H1 (cell line): ENCODE results near the gene GSTO1. TPM values are rescaled to one million over a fixed set of nuclear protein-coding genes. Genes with fewer than 3 reads are reported as not detected.

Experiments used
- CTCF ChIA-PET: fragments of 300-600 bp; sonication (Branson Sonifier 250); formaldehyde crosslinking; loops from one replicate; lab custom pipeline; 2021; ENCODE audit not compliant: partially characterized antibody; lab: Charles Lee
- POLR2A ChIA-PET: fragments of 300-600 bp; sonication (Branson Sonifier 250); formaldehyde crosslinking; loops from one replicate; lab custom pipeline; 2021; ENCODE audit warnings: inconsistent platforms; ENCODE audit not compliant: partially characterized antibody; lab: Charles Lee
- DNase-seq, 2 experiments: peaks; one replicate each; pipeline versions ENCODE4 v3.0.0 to v3.0.0-alpha.2; 2010 to 2022; ENCODE audit warnings: low spot score in 2 of 2, low read depth in 1 of 2, mixed read lengths in 1 of 2
- FAIRE-seq: peaks from 2 replicates; lab custom pipeline; 2011; peaks lifted over from hg19 to GRCh38; lab: Jason Lieb, UNC
- H2AFZ ChIP-seq: 2 replicates; pipeline ENCODE4 v1.8.1; 2012; ENCODE audit warnings: low read length, inconsistent platforms
- H2AK5ac ChIP-seq: 2 replicates; pipeline ENCODE4 v1.6.1; 2013; ENCODE audit warnings: low read depth, low read length
- H2BK120ac ChIP-seq: replicated peaks from 2 replicates; pipeline ENCODE3; 2013; ENCODE audit warnings: low read depth, low read length, inconsistent platforms
- H2BK12ac ChIP-seq: 2 replicates; pipeline ENCODE4 v1.6.1; 2013; ENCODE audit warnings: low read depth, low read length
- H2BK15ac ChIP-seq: 2 replicates; pipeline ENCODE4 v1.6.1; 2013; ENCODE audit warnings: low read length
- H2BK20ac ChIP-seq: 2 replicates; pipeline ENCODE4 v1.6.1; 2013; ENCODE audit warnings: low read length
- H2BK5ac ChIP-seq: 2 replicates; pipeline ENCODE4 v1.6.1; 2013; ENCODE audit warnings: low read depth, low read length
- H3K14ac ChIP-seq: 2 replicates; pipeline ENCODE4 v1.6.1; 2013; ENCODE audit warnings: inconsistent platforms; ENCODE audit not compliant: insufficient read length
- H3K18ac ChIP-seq: 2 replicates; pipeline ENCODE4 v1.6.1; 2013; ENCODE audit warnings: low read length; ENCODE audit errors: extremely low read depth
- H3K23ac ChIP-seq: 2 replicates; pipeline ENCODE4 v1.6.1; 2013; ENCODE audit warnings: inconsistent platforms; ENCODE audit not compliant: insufficient read length
- H3K23me2 ChIP-seq: 2 replicates; pipeline ENCODE4 v1.6.1; 2013; ENCODE audit warnings: low read depth, low read length
- H3K27ac ChIP-seq: 2 replicates; pipeline ENCODE4 v1.6.1; 2011; ENCODE audit warnings: low read depth, low read length, inconsistent platforms
- H3K27me3 ChIP-seq, 4 experiments: replicated peaks in 1 of 4; 1 replicate in 1 of 4; 2 replicates in 3 of 4; pipeline versions ENCODE4 v1.6.1 to v1.8.1; 2011 to 2013; ENCODE audit warnings: low read length in 3 of 4, mild to moderate bottlenecking in 3 of 4, inconsistent platforms in 2 of 4, mixed read lengths in 2 of 4, moderate library complexity in 1 of 4; ENCODE audit not compliant: control insufficient read depth in 3 of 4, insufficient read depth in 3 of 4; ENCODE audit errors: extremely low read depth in 1 of 4
- H3K36me3 ChIP-seq, 4 experiments: 2 replicates each; pipeline versions ENCODE4 v1.6.1 to v1.8.1; 2011 to 2013; ENCODE audit warnings: mild to moderate bottlenecking in 4 of 4, low read length in 3 of 4, moderate library complexity in 2 of 4, control low read depth in 1 of 4, inconsistent platforms in 1 of 4; ENCODE audit not compliant: insufficient read depth in 4 of 4, control insufficient read depth in 2 of 4
- H3K4ac ChIP-seq: replicated peaks from 2 replicates; pipeline ENCODE3; 2013; ENCODE audit warnings: low read length, low read depth, mixed read lengths, inconsistent platforms; ENCODE audit not compliant: insufficient read length
- H3K4me1 ChIP-seq, 4 experiments: replicated peaks in 1 of 4; 1 replicate in 1 of 4; 2 replicates in 3 of 4; pipeline versions ENCODE4 v1.6.1 to v1.8.1; 2011 to 2013; ENCODE audit warnings: low read length in 3 of 4, inconsistent platforms in 2 of 4, mixed read lengths in 1 of 4; ENCODE audit not compliant: insufficient read depth in 4 of 4, control insufficient read depth in 3 of 4
- H3K4me2 ChIP-seq, 2 experiments: 2 replicates each; pipeline versions ENCODE4 v1.6.1 to v1.8.1; 2011 to 2013; ENCODE audit warnings: low read depth in 2 of 2, low read length in 2 of 2, control low read depth in 1 of 2, inconsistent platforms in 1 of 2, mild to moderate bottlenecking in 1 of 2; ENCODE audit not compliant: insufficient read depth in 1 of 2
- H3K4me3 ChIP-seq, 4 experiments: fragments of 200-600, 300-600 bp in 1 of 4; sonication (generic), shearing (Covaris generic), sonication (Bioruptor Twin) in 1 of 4; 2 replicates each; pipeline versions ENCODE4 v1.5.1 to v1.8.1; 2011 to 2016; ENCODE audit warnings: low read length in 4 of 4, low read depth in 3 of 4, control low read depth in 2 of 4, inconsistent platforms in 2 of 4, mild to moderate bottlenecking in 2 of 4, mixed read lengths in 1 of 4, moderate library complexity in 1 of 4; ENCODE audit not compliant: insufficient read depth in 2 of 4; ENCODE audit errors: extremely low read depth in 1 of 4
- H3K56ac ChIP-seq: replicated peaks from 2 replicates; pipeline ENCODE3; 2013; ENCODE audit warnings: low read depth, mild to moderate bottlenecking, mixed read lengths, low read length, inconsistent platforms; ENCODE audit not compliant: insufficient read length
- H3K79me1 ChIP-seq: 2 replicates; pipeline ENCODE4 v1.6.1; 2013; ENCODE audit warnings: low read depth, low read length, control low read depth
- H3K79me2 ChIP-seq, 2 experiments: 2 replicates each; pipeline versions ENCODE4 v1.6.1 to v1.8.1; 2012 to 2013; ENCODE audit warnings: low read length in 2 of 2, mild to moderate bottlenecking in 2 of 2, inconsistent platforms in 1 of 2; ENCODE audit not compliant: insufficient read depth in 2 of 2, control insufficient read depth in 1 of 2
- H3K9ac ChIP-seq, 4 experiments: replicated peaks in 1 of 4; 1 replicate in 1 of 4; 2 replicates in 3 of 4; pipeline versions ENCODE4 v1.6.1 to v1.8.1; 2011 to 2013; ENCODE audit warnings: low read depth in 3 of 4, low read length in 3 of 4, control low read depth in 2 of 4, mild to moderate bottlenecking in 2 of 4, moderate library complexity in 2 of 4, inconsistent platforms in 1 of 4; ENCODE audit errors: extremely low read depth in 1 of 4
- H3K9me3 ChIP-seq, 2 experiments: 2 replicates each; pipeline versions ENCODE4 v1.6.1 to v1.8.1; 2012 to 2013; ENCODE audit warnings: mild to moderate bottlenecking in 2 of 2, moderate library complexity in 2 of 2, control low read depth in 1 of 2, inconsistent platforms in 1 of 2, low read depth in 1 of 2, low read length in 1 of 2, mixed read lengths in 1 of 2; ENCODE audit not compliant: insufficient read depth in 2 of 2
- H4K20me1 ChIP-seq, 2 experiments: replicated peaks in 1 of 2; 2 replicates each; pipeline versions ENCODE3 to v1.8.1; 2011 to 2013; ENCODE audit warnings: inconsistent platforms in 2 of 2, low read length in 2 of 2, mild to moderate bottlenecking in 1 of 2; ENCODE audit not compliant: insufficient read depth in 2 of 2, control insufficient read depth in 1 of 2
- H4K5ac ChIP-seq: 2 replicates; pipeline ENCODE4 v1.6.1; 2013; ENCODE audit warnings: low read length, low read depth, mixed read lengths, inconsistent platforms; ENCODE audit not compliant: insufficient read length
- H4K8ac ChIP-seq: 2 replicates; pipeline ENCODE4 v1.8.0; 2013; ENCODE audit warnings: mild to moderate bottlenecking, moderate library complexity, low read length, inconsistent platforms; ENCODE audit not compliant: insufficient read depth; ENCODE audit errors: extremely low read depth
- H4K91ac ChIP-seq: replicated peaks from 2 replicates; pipeline ENCODE3; 2013; ENCODE audit warnings: low read length, mixed read lengths, inconsistent platforms; ENCODE audit not compliant: insufficient read length
- EZH2 ChIP-seq: fragments of 200-600 bp; sonication (generic); IDR thresholded peaks from 2 replicates; pipeline ENCODE4 v1.7.1; 2012; ENCODE audit warnings: low read depth, mild to moderate bottlenecking, moderate library complexity, low read length, inconsistent platforms; ENCODE audit not compliant: severe bottlenecking
- JUN ChIP-seq: IDR thresholded peaks from 2 replicates; pipeline ENCODE4 v1.6.1; 2011; ENCODE audit warnings: low read depth, mild to moderate bottlenecking, improper control_type of control experiment, low read length
- MAFK ChIP-seq: IDR thresholded peaks from 2 replicates; pipeline ENCODE4 v1.6.1; 2012; ENCODE audit warnings: low read depth, mild to moderate bottlenecking, improper control_type of control experiment, low read length
- NANOG ChIP-seq: IDR thresholded peaks from 2 replicates; pipeline ENCODE4 v1.6.1; 2011; ENCODE audit warnings: low read length, low read depth, mild to moderate bottlenecking, inconsistent platforms; ENCODE audit not compliant: insufficient read depth, poor library complexity, severe bottlenecking
- PHF8 ChIP-seq: fragments of 200-600 bp; sonication (generic); conservative IDR thresholded peaks from 2 replicates; pipeline ENCODE4 v1.7.1; 2012; ENCODE audit warnings: low read depth, mild to moderate bottlenecking, inconsistent platforms, low read length, moderate library complexity
- POLR2A ChIP-seq, 2 experiments: IDR thresholded peaks; 1 replicate in 1 of 2; 2 replicates in 1 of 2; pipeline ENCODE4 v1.6.1; 2011; ENCODE audit warnings: low read depth in 2 of 2, low read length in 2 of 2, mild to moderate bottlenecking in 2 of 2; ENCODE audit errors: control extremely low read depth in 1 of 2
- SIRT6 ChIP-seq: IDR thresholded peaks from one replicate; pipeline ENCODE4 v1.7.1; 2012; ENCODE audit warnings: low read length, inconsistent platforms
- SP1 ChIP-seq: IDR thresholded peaks from 2 replicates; pipeline ENCODE4 v1.6.1; 2011; ENCODE audit warnings: low read depth, low read length
- WGBS, 2 experiments: shearing (Covaris generic) in 1 of 2; methylation state at CpG; one replicate each; pipeline versions ENCODE4 v1.1.6 to v1.1.7; 2013 to 2015; ENCODE audit warnings: low lambda C conversion rate in 2 of 2, mixed read lengths in 2 of 2, inconsistent platforms in 1 of 2, low coverage in 1 of 2, missing lambda C conversion rate in 1 of 2; ENCODE audit not compliant: insufficient replicate concordance in 2 of 2, insufficient coverage in 1 of 2, insufficient read length in 1 of 2; ENCODE audit errors: extremely low coverage in 1 of 2, missing lambda C conversion rate in 1 of 2; 5-methylcytosine and 5-hydroxymethylcytosine counted together
- polyA plus RNA-seq, 7 experiments: library from polyadenylated mRNA; depleted of rRNA in 3 of 7; stranded (reverse) in 5 of 7; unstranded in 2 of 7; fragments of >200 nt in 5 of 7; fragments of 200-250 nt in 2 of 7; gene quantifications; 1 replicate in 5 of 7; 2 replicates in 1 of 7; 4 replicates in 1 of 7; pipeline versions ENCODE4 v1.2.1 to v1.2.3, GENCODE V29; 2011 to 2013; ENCODE audit warnings: missing spikeins in 2 of 7, mixed read lengths in 2 of 7
- total RNA-seq: library from RNA; stranded (reverse); fragmentation: NEBNext Ultra II Directional; extraction: Animal tissue kit (Norgen Biotek cat#: 25700); gene quantifications from 2 replicates; pipeline ENCODE4 v1.2.1, GENCODE V29; 2021
- TF ChIP-seq, protein P1 (sequence below): IDR thresholded peaks from 2 replicates; pipeline ENCODE4 v1.6.1; 2011; ENCODE audit warnings: low read depth, mild to moderate bottlenecking, low read length; ENCODE audit not compliant: insufficient read depth

GSTO1 gene
- total and polyA plus RNA-seq, 2 of the 8 experiments (the other 6 are each of a cell fraction or from before 2014, with no cell fraction given) = 22.4 to 32.5 TPM

DNA sequence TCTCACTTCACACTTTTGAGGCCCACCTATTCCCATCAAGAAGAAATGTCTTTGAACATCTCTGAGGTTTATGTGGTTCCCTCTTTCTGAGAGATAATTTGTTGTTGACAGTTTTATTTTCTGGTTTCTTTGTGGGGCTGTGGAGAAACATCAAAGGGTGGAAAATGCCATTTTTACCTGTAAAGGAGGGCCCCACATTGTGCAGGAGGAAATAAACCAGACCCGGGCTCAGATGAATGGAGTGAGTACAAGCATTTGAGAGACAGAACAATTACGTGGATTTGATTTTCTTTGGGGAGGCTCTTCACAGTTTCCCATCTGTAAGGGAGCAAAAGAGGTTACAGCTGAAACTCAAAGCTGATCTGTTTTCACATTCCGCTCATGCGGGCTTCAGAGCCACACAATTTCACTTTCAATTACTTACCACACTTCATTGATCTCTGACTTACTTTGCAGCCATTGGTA, 53.8 kb downstream of the GSTO1 start:
- Histone ChIP-seq H2BK20ac (no peak overlapping the region), H3K56ac (no peak overlapping the region), H3K14ac (no peak overlapping the region), H3K18ac (no peak overlapping the region), H3K4ac (no peak overlapping the region), H2BK120ac (no peak overlapping the region), H3K4me2 (no peak overlapping the region), H2BK12ac (no peak overlapping the region), H3K9me3 (peaks cover 6 to 10% of the 10 kb centered on the region in 2 experiments), H4K5ac (no peak overlapping the region), H3K23ac (no peak overlapping the region), H2BK5ac (no peak overlapping the region), H2BK15ac (no peak overlapping the region), H4K91ac (no peak overlapping the region), H3K4me3 (no peak overlapping the region), H3K23me2 (no peaks in the 10 kb centered on the region), H3K36me3 (peaks cover under 1 to 11% (median 7%) of the 10 kb centered on the region in 4 experiments; a peak in 7 of 8 replicates), H3K79me2 (peaks cover 0 to 3% of the 10 kb centered on the region in 2 experiments; a peak in 1 of 4 replicates), H3K79me1 (no peaks in the 10 kb centered on the region; the same call in 1 of the 2 replicates), H3K27ac (no peak overlapping the region), H3K27me3 (no peaks in the 10 kb centered on the region), H3K9ac (no peak overlapping the region), H2AFZ (no peak overlapping the region), H4K8ac (no peak overlapping the region), H4K20me1 (peaks cover 0 to 16% of the 10 kb centered on the region in 2 experiments), H3K4me1 (peaks cover 0 to 7% (median 3%) of the 10 kb centered on the region in 4 experiments; a peak in 3 of 7 replicates), H2AK5ac (no peak overlapping the region)
- ChIA-PET CTCF (interaction anchor here (0.6 to 14.8 kb wide), 5 partner anchors 13 to 162 kb away, joined by 4 to 331 read pairs (median 61); partner anchors contain the start of gene CFAP58), POLR2A (interaction anchor here (3.2 kb wide), 1 partner anchor 8 kb away, joined by 23 read pairs; no protein-coding TSS in a partner anchor)
- 94% methylated on average over 4 of the region's 4 CpGs; no CpG with 5 or more reads in 1 of the 2 experiments for WGBS, 2 experiments
- FAIRE-seq = no peak
- DNase-seq = no peak
- TF ChIP-seq JUN = no peak
- TF ChIP-seq SIRT6 = no peak
- TF ChIP-seq MAFK = no peak
- no peak for TF ChIP-seq NANOG
- TF ChIP-seq SP1 = no peak
- TF ChIP-seq PHF8 = no peak
- TF ChIP-seq EZH2 = no peak
- no peak for TF ChIP-seq POLR2A (IDR thresholded peaks at IDR 0.05; ENCODE audit: control extremely low read depth in 1 of 2, low read depth in 2 of 2, low read length in 2 of 2)
- TF ChIP-seq, protein P1, sequence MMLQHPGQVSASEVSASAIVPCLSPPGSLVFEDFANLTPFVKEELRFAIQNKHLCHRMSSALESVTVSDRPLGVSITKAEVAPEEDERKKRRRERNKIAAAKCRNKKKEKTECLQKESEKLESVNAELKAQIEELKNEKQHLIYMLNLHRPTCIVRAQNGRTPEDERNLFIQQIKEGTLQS = no peak
